Mesenchymal stem cell (in vitro differentiated cells and primary cell): ENCODE measurements around the gene SPRR5. TPM values are rescaled to one million over a fixed set of nuclear protein-coding genes. Genes with fewer than 3 reads are reported as not detected.

ENCODE experiments used
- DNase-seq: peaks from one replicate; pipeline ENCODE4 v3.0.0-alpha.2; 2013
- H2AFZ ChIP-seq: one replicate; pipeline ENCODE4 v1.6.1; 2013; ENCODE audit warnings: low read depth, mild to moderate bottlenecking, control low read depth, inconsistent platforms, low read length, moderate library complexity
- H2AK5ac ChIP-seq: 2 replicates; pipeline ENCODE4 v1.6.1; 2013; ENCODE audit warnings: low read length, moderate library complexity, mild to moderate bottlenecking, inconsistent platforms; ENCODE audit not compliant: severe bottlenecking
- H2BK120ac ChIP-seq: one replicate; pipeline ENCODE4 v1.6.1; 2013; ENCODE audit warnings: low read depth, mild to moderate bottlenecking, inconsistent platforms, low read length, moderate library complexity
- H2BK12ac ChIP-seq, 2 experiments: one replicate each; pipeline ENCODE4 v1.6.1; 2013; ENCODE audit warnings: inconsistent platforms in 2 of 2, low read length in 2 of 2, mild to moderate bottlenecking in 2 of 2, moderate library complexity in 2 of 2, control low read depth in 1 of 2
- H2BK15ac ChIP-seq: one replicate; pipeline ENCODE4 v1.6.1; 2013; ENCODE audit warnings: mild to moderate bottlenecking, low read depth, inconsistent platforms; ENCODE audit not compliant: poor library complexity, severe bottlenecking
- H2BK5ac ChIP-seq: 2 replicates; pipeline ENCODE4 v1.6.1; 2013; ENCODE audit warnings: low read depth, mild to moderate bottlenecking, low read length, control low read depth, inconsistent platforms; ENCODE audit not compliant: poor library complexity, severe bottlenecking
- H3K14ac ChIP-seq, 2 experiments: one replicate each; pipeline ENCODE4 v1.6.1; 2013; ENCODE audit warnings: inconsistent platforms in 2 of 2, low read length in 2 of 2, control low read depth in 1 of 2, mild to moderate bottlenecking in 1 of 2, moderate library complexity in 1 of 2
- H3K18ac ChIP-seq, 2 experiments: one replicate each; pipeline ENCODE4 v1.6.1; 2013; ENCODE audit warnings: inconsistent platforms in 2 of 2, low read length in 2 of 2, control low read depth in 1 of 2, low read depth in 1 of 2, mild to moderate bottlenecking in 1 of 2
- H3K23ac ChIP-seq, 2 experiments: one replicate each; pipeline ENCODE4 v1.6.1; 2013; ENCODE audit warnings: inconsistent platforms in 2 of 2, low read length in 2 of 2, mild to moderate bottlenecking in 2 of 2, moderate library complexity in 2 of 2, control low read depth in 1 of 2
- H3K27ac ChIP-seq: 2 replicates; pipeline ENCODE4 v1.5.1; 2013; ENCODE audit warnings: mild to moderate bottlenecking, moderate library complexity, low read length, control low read depth, inconsistent platforms; ENCODE audit not compliant: poor library complexity, severe bottlenecking
- H3K27me3 ChIP-seq, 2 experiments: 2 replicates each; pipeline versions ENCODE4 v1.6.1 to v1.7.0; 2013; ENCODE audit warnings: low read length in 2 of 2, mild to moderate bottlenecking in 2 of 2, moderate library complexity in 2 of 2, control low read depth in 1 of 2, inconsistent platforms in 1 of 2; ENCODE audit not compliant: control insufficient read depth in 1 of 2, insufficient read depth in 1 of 2
- H3K36me3 ChIP-seq, 2 experiments: 2 replicates each; pipeline versions ENCODE4 v1.6.1 to v1.7.0; 2013; ENCODE audit warnings: low read length in 2 of 2, control low read depth in 1 of 2, inconsistent platforms in 1 of 2, low read depth in 1 of 2, mild to moderate bottlenecking in 1 of 2; ENCODE audit not compliant: insufficient read depth in 2 of 2, control insufficient read depth in 1 of 2
- H3K4ac ChIP-seq, 2 experiments: one replicate each; pipeline ENCODE4 v1.6.1; 2013; ENCODE audit warnings: inconsistent platforms in 2 of 2, low read length in 2 of 2, mild to moderate bottlenecking in 2 of 2, moderate library complexity in 2 of 2, control low read depth in 1 of 2, low read depth in 1 of 2
- H3K4me1 ChIP-seq: 2 replicates; pipeline ENCODE4 v1.6.1; 2013; ENCODE audit warnings: low read depth, low read length, control low read depth; ENCODE audit not compliant: control insufficient read depth, insufficient read depth
- H3K4me2 ChIP-seq: 2 replicates; pipeline ENCODE4 v1.6.1; 2013; ENCODE audit warnings: low read length, mild to moderate bottlenecking, inconsistent platforms; ENCODE audit not compliant: poor library complexity, severe bottlenecking
- H3K4me3 ChIP-seq, 2 experiments: 2 replicates each; pipeline versions ENCODE4 v1.5.1 to v1.7.0; 2013; ENCODE audit warnings: low read length in 2 of 2, mild to moderate bottlenecking in 2 of 2, control low read depth in 1 of 2, low read depth in 1 of 2; ENCODE audit not compliant: insufficient read depth in 1 of 2
- H3K79me1 ChIP-seq: replicated peaks from 2 replicates; pipeline ENCODE4 v1.6.1; 2013; ENCODE audit warnings: mild to moderate bottlenecking, control low read depth, low read length, inconsistent platforms; ENCODE audit not compliant: poor library complexity, severe bottlenecking
- H3K9ac ChIP-seq: 2 replicates; pipeline ENCODE4 v1.7.0; 2013; ENCODE audit warnings: mild to moderate bottlenecking, low read length, moderate library complexity
- H3K9me3 ChIP-seq: 2 replicates; pipeline ENCODE4 v1.7.0; 2013; ENCODE audit warnings: mild to moderate bottlenecking, low read length; ENCODE audit not compliant: control insufficient read depth
- H4K8ac ChIP-seq: one replicate; pipeline ENCODE4 v1.6.1; 2013; ENCODE audit warnings: inconsistent platforms, mild to moderate bottlenecking, low read length, moderate library complexity
- H4K91ac ChIP-seq: one replicate; pipeline ENCODE4 v1.6.1; 2013; ENCODE audit warnings: mild to moderate bottlenecking, low read length, inconsistent platforms
- WGBS: methylation state at CpG from one replicate; pipeline ENCODE4 v1.1.7; 2013; ENCODE audit warnings: mixed read lengths; 5-methylcytosine and 5-hydroxymethylcytosine counted together
- polyA plus RNA-seq, 2 experiments: library from polyadenylated mRNA; stranded (reverse); fragments of 200-250 nt; gene quantifications; one replicate each; pipeline ENCODE4 v1.2.3, GENCODE V29; 2013

The SPRR5 gene, protein sequence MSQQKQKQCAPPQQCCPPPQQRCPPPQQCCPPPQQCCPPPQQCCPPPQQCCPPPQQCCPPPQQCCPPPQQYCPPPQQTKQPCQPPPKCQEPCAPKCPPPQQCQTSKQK
- polyA plus RNA-seq (2013, experiment 1 of 2): not detected
- not detected for polyA plus RNA-seq (2013, experiment 2 of 2)

DNA sequence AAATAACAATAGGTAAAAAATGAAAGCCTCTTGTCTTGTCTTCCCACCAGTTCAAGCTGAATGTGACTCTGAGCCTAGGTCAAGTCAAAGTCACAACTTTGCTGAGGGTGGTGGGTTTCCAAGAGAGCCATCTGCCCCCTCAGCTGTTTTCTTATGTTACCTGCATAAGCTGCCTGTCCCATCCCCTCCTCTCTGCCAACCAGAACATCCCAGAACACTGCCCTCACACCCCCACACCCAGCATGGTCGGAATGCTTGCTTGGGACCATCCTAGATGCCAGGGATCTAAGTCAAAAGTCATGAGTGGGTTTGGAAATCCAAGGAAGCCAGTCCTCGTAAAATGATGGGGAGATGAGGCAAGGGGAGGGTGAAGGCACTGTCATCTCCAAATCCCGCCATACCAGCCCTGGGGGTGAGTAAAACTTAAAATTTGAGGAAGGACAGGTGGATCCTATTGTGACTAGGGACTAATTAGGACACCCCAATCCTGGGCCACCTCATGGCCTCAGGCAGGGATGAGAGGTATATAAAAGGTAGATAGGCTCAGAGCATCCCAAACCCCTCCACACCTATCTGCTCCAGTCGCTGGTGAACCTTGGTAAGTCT, at the start of gene SPRR5:
SPRR5 (plus strand) TSS at position 556 of the 606 bp plus-strand sequence. CDS start 1,349 bp downstream, outside the sequence.
- Histone ChIP-seq H4K8ac (no peak within 1 kb of the TSS), H3K4me3 (no peak within 1 kb of the TSS), H3K14ac (no peak within 1 kb of the TSS), H3K36me3 (no peaks in the 10 kb centered on the region), H2AFZ (no peak within 1 kb of the TSS), H3K4ac (no peak within 1 kb of the TSS), H2BK12ac (no peak within 1 kb of the TSS), H3K18ac (no peak within 1 kb of the TSS), H2AK5ac (no peak within 1 kb of the TSS), H4K91ac (no peak within 1 kb of the TSS), H3K9ac (no peak within 1 kb of the TSS), H2BK15ac (no peak within 1 kb of the TSS), H3K4me2 (no peak within 1 kb of the TSS), H3K79me1 (no peaks in the 10 kb centered on the region), H3K9me3 (no peaks in the 10 kb centered on the region), H3K27ac (no peak within 1 kb of the TSS), H2BK5ac (no peak within 1 kb of the TSS), H2BK120ac (no peak within 1 kb of the TSS), H3K27me3 (peaks cover 0 to 20% of the 10 kb centered on the region in 2 experiments), H3K4me1 (no peaks in the 10 kb centered on the region), H3K23ac (no peak within 1 kb of the TSS)
- no peak for DNase-seq
- WGBS: 48% methylated on average over 2 of the region's 4 CpGs

DNA sequence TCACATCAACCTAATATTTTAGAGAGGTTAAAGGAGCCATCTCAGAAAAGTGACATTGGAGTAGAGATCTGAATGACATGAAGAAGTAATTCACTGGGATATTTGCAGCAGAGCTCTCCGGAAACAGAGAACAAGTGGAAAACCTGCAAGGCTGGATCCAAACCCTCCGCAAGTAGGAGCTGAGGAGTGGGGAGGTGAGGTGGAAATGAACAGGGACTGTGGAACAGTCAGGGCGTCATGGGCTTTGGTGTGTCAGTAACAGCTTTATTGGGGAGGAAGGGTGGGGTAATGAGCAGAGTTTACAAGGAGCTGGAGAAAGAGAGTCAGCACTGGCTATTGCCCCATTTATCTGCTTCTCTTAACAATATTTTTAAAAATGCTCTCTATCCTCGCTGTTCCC, 48.0 kb upstream of the SPRR5 start:
- H4K8ac ChIP-seq: no peak overlapping the region
- no peak overlapping the region for H3K4ac ChIP-seq
- no peak overlapping the region for H2BK5ac ChIP-seq
- no peak overlapping the region for H3K4me2 ChIP-seq
- no peak overlapping the region for H3K9ac ChIP-seq
- H2BK120ac ChIP-seq: no peak overlapping the region
- H3K36me3 ChIP-seq: no peaks in the 10 kb centered on the region
- WGBS: 61% methylated on average over 4 of the region's 4 CpGs
- no peak overlapping the region for H3K4me3 ChIP-seq
- no peak overlapping the region for H4K91ac ChIP-seq
- no peak for DNase-seq
- no peak overlapping the region for H2AK5ac ChIP-seq
- no peak overlapping the region for H2AFZ ChIP-seq
- no peak overlapping the region for H3K14ac ChIP-seq
- no peaks in the 10 kb centered on the region for H3K27me3 ChIP-seq
- no peak overlapping the region for H3K27ac ChIP-seq
- H3K18ac ChIP-seq: no peak overlapping the region
- no peak overlapping the region for H2BK12ac ChIP-seq
- no peaks in the 10 kb centered on the region for H3K79me1 ChIP-seq
- no peak overlapping the region for H3K23ac ChIP-seq
- H2BK15ac ChIP-seq: no peak overlapping the region
- no peaks in the 10 kb centered on the region for H3K4me1 ChIP-seq
- H3K9me3 ChIP-seq: no peaks in the 10 kb centered on the region

GRCh38 chr1:152899883-152900282, 47.1 kb upstream of the SPRR5 start:
- Histone ChIP-seq H2AFZ (no peak overlapping the region), H3K27ac (no peak overlapping the region), H3K18ac (no peak overlapping the region), H2BK12ac (no peak overlapping the region), H3K4me1 (no peaks in the 10 kb centered on the region), H3K27me3 (no peaks in the 10 kb centered on the region), H2BK15ac (no peak overlapping the region), H3K9ac (no peak overlapping the region), H4K91ac (no peak overlapping the region), H3K23ac (no peak overlapping the region), H3K14ac (no peak overlapping the region), H3K36me3 (no peaks in the 10 kb centered on the region), H2AK5ac (no peak overlapping the region), H2BK120ac (no peak overlapping the region), H3K79me1 (no peaks in the 10 kb centered on the region), H2BK5ac (no peak overlapping the region), H3K4me2 (no peak overlapping the region), H3K4me3 (no peak overlapping the region), H4K8ac (no peak overlapping the region), H3K4ac (no peak overlapping the region), H3K9me3 (no peaks in the 10 kb centered on the region)
- no peak for DNase-seq
- whole genome bisulfite sequencing: 51% methylated on average over 2 of the region's 2 CpGs

DNA sequence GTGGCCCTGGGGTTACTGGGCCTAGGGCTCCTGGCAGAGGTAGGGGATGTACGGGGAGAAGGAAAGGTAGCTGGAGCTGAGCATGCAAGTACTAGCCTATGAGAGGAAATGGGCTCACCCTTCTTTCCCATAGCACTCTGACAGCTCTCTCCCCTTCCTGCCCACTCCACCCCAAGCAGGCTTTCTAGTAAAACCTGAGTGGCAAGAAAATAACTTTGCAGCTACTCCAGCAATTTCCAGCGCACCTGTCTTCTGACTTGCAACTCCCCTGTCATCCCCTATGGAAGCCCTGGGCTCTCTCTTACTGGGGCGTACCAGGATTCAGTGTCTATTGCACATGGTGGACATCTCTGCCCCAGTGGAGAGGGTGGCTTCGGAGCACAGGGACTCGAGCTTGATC, 45.4 kb upstream of the SPRR5 start:
- no peaks in the 10 kb centered on the region for H3K9me3 ChIP-seq
- H3K4me1 ChIP-seq: no peaks in the 10 kb centered on the region
- H3K4me2 ChIP-seq: no peak overlapping the region
- WGBS: 63% methylated on average over 3 of the region's 5 CpGs
- no peak overlapping the region for H4K91ac ChIP-seq
- H3K36me3 ChIP-seq: no peaks in the 10 kb centered on the region
- no peak for DNase-seq
- H2AFZ ChIP-seq: no peak overlapping the region
- H3K4ac ChIP-seq: no peak overlapping the region
- H3K14ac ChIP-seq: no peak overlapping the region
- H4K8ac ChIP-seq: no peak overlapping the region
- no peak overlapping the region for H2BK12ac ChIP-seq
- H3K18ac ChIP-seq: no peak overlapping the region
- no peak overlapping the region for H3K4me3 ChIP-seq
- H3K23ac ChIP-seq: no peak overlapping the region
- H2BK5ac ChIP-seq: no peak overlapping the region
- H2AK5ac ChIP-seq: no peak overlapping the region
- H3K27me3 ChIP-seq: no peaks in the 10 kb centered on the region
- no peak overlapping the region for H3K9ac ChIP-seq
- H3K79me1 ChIP-seq: no peaks in the 10 kb centered on the region
- H2BK120ac ChIP-seq: no peak overlapping the region
- no peak overlapping the region for H3K27ac ChIP-seq
- no peak overlapping the region for H2BK15ac ChIP-seq
